ENCODE data around the gene SEMA3D.

DNA sequence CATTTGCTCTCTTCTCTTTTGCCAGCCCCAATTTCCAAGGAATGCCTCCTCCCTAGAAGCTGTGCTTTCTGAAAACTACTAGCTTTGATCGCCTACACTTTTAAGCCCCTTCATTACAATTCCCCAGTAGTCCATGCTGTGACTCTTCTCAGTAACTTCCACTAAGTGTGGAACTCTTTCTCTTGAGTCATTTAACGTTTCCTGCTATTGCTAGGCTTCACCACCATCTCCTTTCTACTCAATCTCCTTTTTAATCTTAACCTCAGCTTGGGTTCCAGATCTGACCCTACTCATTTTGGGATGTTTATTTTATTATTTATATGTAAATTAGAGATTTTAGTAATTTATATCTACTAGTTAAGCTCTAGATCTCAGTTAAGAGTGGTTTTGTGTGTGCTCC, 14.4 kb upstream of the SEMA3D start:
- TF ChIP-seq POLR2A (IDR thresholded peaks at IDR 0.05; ENCODE audit: low read depth, low read length) (no peak), POU2F2 (IDR thresholded peaks at IDR 0.05; ENCODE audit: low read depth, low read length) (no peak), PAX5 (IDR thresholded peaks at IDR 0.05; ENCODE audit: insufficient read depth, low read length, severe bottlenecking) (no peak)

All from GM12891 (cell line).